IMR-90 (cell line): ENCODE measurements around the gene SFSWAP. TPM values are rescaled to one million over a fixed set of nuclear protein-coding genes. Genes with fewer than 3 reads are reported as not detected.

ENCODE experiments used
- ATAC-seq: fragments of 200-7000 bp; cut with Tn5 transposase; 2 replicates; pipeline ENCODE4 v1.9.1; 2020; ENCODE audit warnings: low read depth, mild to moderate bottlenecking, moderate library complexity
- BruUV-seq: library from RNA; stranded (reverse); fragments of 400-500 nt; replicated peaks from 2 replicates; lab custom pipeline; 2021; lab: Mats Ljungman, UMichigan
- CTCF ChIA-PET: fragments of 300-600 bp; formaldehyde crosslinking; extraction: SDS; loops from one replicate; lab custom pipeline; 2021; ENCODE audit warnings: antibody characterized with exemption; lab: Yijun Ruan, JAX
- POLR2A ChIA-PET: fragments of 300-600 bp; sonication (Branson Sonifier 250); formaldehyde crosslinking; loops from one replicate; lab custom pipeline; 2022; ENCODE audit warnings: antibody characterized with exemption; ENCODE audit not compliant: unreplicated experiment; lab: Charles Lee
- DNase-seq: peaks from one replicate; pipeline ENCODE4 v3.0.0; 2013
- H2AFZ ChIP-seq: replicated peaks from 2 replicates; pipeline ENCODE3; 2013; ENCODE audit warnings: low read length, mild to moderate bottlenecking; ENCODE audit not compliant: poor library complexity
- H2AK5ac ChIP-seq: 2 replicates; pipeline ENCODE4 v1.6.1; 2013; ENCODE audit warnings: low read depth, low read length, inconsistent platforms
- H2AK9ac ChIP-seq: replicated peaks from 2 replicates; pipeline ENCODE3; 2013; ENCODE audit warnings: mild to moderate bottlenecking, low read depth, low read length, moderate library complexity; ENCODE audit not compliant: poor library complexity
- H2BK120ac ChIP-seq: 2 replicates; pipeline ENCODE4 v1.6.1; 2013; ENCODE audit warnings: low read depth, low read length, inconsistent platforms
- H2BK15ac ChIP-seq: 3 replicates; pipeline ENCODE4 v1.6.1; 2013; ENCODE audit warnings: low read depth, low read length, inconsistent platforms
- H2BK20ac ChIP-seq: 2 replicates; pipeline ENCODE4 v1.6.1; 2013; ENCODE audit warnings: low read depth, mild to moderate bottlenecking, inconsistent platforms, low read length, moderate library complexity
- H2BK5ac ChIP-seq: 2 replicates; pipeline ENCODE4 v1.6.1; 2013; ENCODE audit warnings: mild to moderate bottlenecking, low read depth, low read length, inconsistent platforms; ENCODE audit not compliant: poor library complexity, severe bottlenecking
- H3K14ac ChIP-seq: replicated peaks from 2 replicates; pipeline ENCODE4 v1.6.1; 2013; ENCODE audit warnings: low read depth, low read length, inconsistent platforms
- H3K18ac ChIP-seq: 2 replicates; pipeline ENCODE4 v1.6.1; 2013; ENCODE audit warnings: low read depth, low read length, control low read depth
- H3K23ac ChIP-seq: 2 replicates; pipeline ENCODE4 v1.6.1; 2013; ENCODE audit warnings: low read depth, low read length, inconsistent platforms
- H3K27ac ChIP-seq: 2 replicates; pipeline ENCODE4 v1.5.1; 2013; ENCODE audit warnings: mild to moderate bottlenecking, control low read depth, low read length; ENCODE audit not compliant: insufficient read depth
- H3K27me3 ChIP-seq: 2 replicates; pipeline ENCODE4 v1.6.1; 2013; ENCODE audit warnings: low read length; ENCODE audit not compliant: control insufficient read depth, insufficient read depth
- H3K36me3 ChIP-seq: 2 replicates; pipeline ENCODE4 v1.6.1; 2013; ENCODE audit warnings: low read length, mixed read lengths; ENCODE audit not compliant: control insufficient read depth, insufficient read depth
- H3K4ac ChIP-seq: 2 replicates; pipeline ENCODE4 v1.6.1; 2013; ENCODE audit warnings: low read depth, low read length, inconsistent platforms
- H3K4me1 ChIP-seq: 2 replicates; pipeline ENCODE4 v1.6.1; 2013; ENCODE audit warnings: low read length, mixed read lengths; ENCODE audit not compliant: control insufficient read depth, insufficient read depth
- H3K4me2 ChIP-seq: 2 replicates; pipeline ENCODE4 v1.6.1; 2013; ENCODE audit warnings: low read depth, mild to moderate bottlenecking, control low read depth, low read length, moderate library complexity
- H3K4me3 ChIP-seq: 2 replicates; pipeline ENCODE4 v1.5.1; 2013; ENCODE audit warnings: low read depth, mild to moderate bottlenecking, control low read depth, low read length, moderate library complexity; ENCODE audit not compliant: insufficient read depth
- H3K56ac ChIP-seq: 2 replicates; pipeline ENCODE4 v1.6.1; 2013; ENCODE audit warnings: low read length, inconsistent platforms; ENCODE audit not compliant: insufficient read depth; ENCODE audit errors: extremely low read depth
- H3K79me1 ChIP-seq, 2 experiments: 2 replicates each; pipeline ENCODE4 v1.6.1; 2013; ENCODE audit warnings: low read length in 2 of 2, inconsistent platforms in 1 of 2, low read depth in 1 of 2
- H3K9ac ChIP-seq: 2 replicates; pipeline ENCODE4 v1.6.1; 2013; ENCODE audit warnings: low read depth, low read length, control low read depth
- H3K9me1 ChIP-seq: 2 replicates; pipeline ENCODE4 v1.6.1; 2013; ENCODE audit warnings: low read length, inconsistent platforms; ENCODE audit not compliant: insufficient read depth
- H3K9me3 ChIP-seq: 2 replicates; pipeline ENCODE4 v1.6.1; 2013; ENCODE audit warnings: low read length; ENCODE audit not compliant: control insufficient read depth, insufficient read depth
- H4K20me1 ChIP-seq: 2 replicates; pipeline ENCODE4 v1.6.1; 2013; ENCODE audit warnings: low read length, inconsistent platforms; ENCODE audit not compliant: insufficient read depth
- H4K5ac ChIP-seq: 2 replicates; pipeline ENCODE4 v1.6.1; 2013; ENCODE audit warnings: mild to moderate bottlenecking, low read depth, low read length, control low read depth
- H4K8ac ChIP-seq, 2 experiments: 2 replicates each; pipeline ENCODE4 v1.6.1; 2013; ENCODE audit warnings: low read depth in 2 of 2, low read length in 2 of 2, control low read depth in 1 of 2, inconsistent platforms in 1 of 2
- H4K91ac ChIP-seq: 2 replicates; pipeline ENCODE4 v1.6.1; 2013; ENCODE audit warnings: low read depth, low read length, inconsistent platforms; ENCODE audit not compliant: insufficient read depth
- CEBPB ChIP-seq: IDR thresholded peaks from 2 replicates; pipeline ENCODE4 v1.6.1; 2012; ENCODE audit warnings: low read depth, low read length, improper control_type of control experiment
- CHD1 ChIP-seq: IDR thresholded peaks from 2 replicates; pipeline ENCODE4 v1.6.1; 2012; ENCODE audit warnings: low read depth, low read length, improper control_type of control experiment
- ELK1 ChIP-seq: fragments of 150-350 bp; IDR thresholded peaks from 2 replicates; pipeline ENCODE4 v1.6.1; 2016; ENCODE audit warnings: low read depth, mild to moderate bottlenecking, low read length, moderate library complexity, borderline replicate concordance
- FOS ChIP-seq: fragments of 150-350 bp; IDR thresholded peaks from 2 replicates; pipeline ENCODE4 v1.6.1; 2016; ENCODE audit warnings: low read depth, low read length
- MAFK ChIP-seq: IDR thresholded peaks from 2 replicates; pipeline ENCODE4 v1.6.1; 2012; ENCODE audit warnings: low read depth, low read length, improper control_type of control experiment
- MAZ ChIP-seq: IDR thresholded peaks from 2 replicates; pipeline ENCODE4 v1.6.1; 2012; ENCODE audit warnings: low read depth, mild to moderate bottlenecking, low read length, improper control_type of control experiment, moderate library complexity, borderline replicate concordance
- MXI1 ChIP-seq: IDR thresholded peaks from 2 replicates; pipeline ENCODE4 v1.6.1; 2012; ENCODE audit warnings: low read depth, mild to moderate bottlenecking, low read length, moderate library complexity, borderline replicate concordance
- NFE2L2 ChIP-seq: fragments of 150-350 bp; IDR thresholded peaks from 2 replicates; pipeline ENCODE4 v1.6.1; 2016; ENCODE audit warnings: low read depth, mild to moderate bottlenecking, low read length
- POLR2A ChIP-seq: IDR thresholded peaks from 2 replicates; pipeline ENCODE4 v1.6.1; 2012; ENCODE audit warnings: mild to moderate bottlenecking, low read depth, low read length
- RAD21 ChIP-seq: IDR thresholded peaks from 2 replicates; pipeline ENCODE4 v1.6.1; 2012; ENCODE audit warnings: low read length, improper control_type of control experiment
- RCOR1 ChIP-seq: IDR thresholded peaks from 2 replicates; pipeline ENCODE4 v1.6.1; 2012; ENCODE audit warnings: mild to moderate bottlenecking, low read length, improper control_type of control experiment; ENCODE audit not compliant: insufficient replicate concordance
- RFX5 ChIP-seq: IDR thresholded peaks from 2 replicates; pipeline ENCODE4 v1.8.0; 2012; ENCODE audit warnings: low read depth, mild to moderate bottlenecking, low read length, moderate library complexity
- SMC3 ChIP-seq: fragments of 150-350 bp; IDR thresholded peaks from 2 replicates; pipeline ENCODE4 v1.6.1; 2016; ENCODE audit warnings: low read depth, mild to moderate bottlenecking, antibody characterized with exemption, low read length, moderate library complexity
- WGBS, 2 experiments: methylation state at CpG; one replicate each; pipeline versions ENCODE4 v1.1.5 to v1.1.7; 2013; ENCODE audit warnings: missing lambda C conversion rate in 2 of 2; ENCODE audit not compliant: insufficient read length in 1 of 2; ENCODE audit errors: extremely low coverage in 2 of 2; 5-methylcytosine and 5-hydroxymethylcytosine counted together
- dilution Hi-C: fragments of 300-500 bp; cut with HindIII; formaldehyde crosslinking; loops from one replicate; pipeline ENCODE4 v1.14.3; 2018; ENCODE audit warnings: low sequenced_read_pairs; ENCODE audit not compliant: unreplicated experiment
- in situ Hi-C: fragments of 300-500 bp; cut with MboI; formaldehyde crosslinking; loops from 3 replicates; pipeline ENCODE4 v1.14.3; 2019; ENCODE audit warnings: low sequenced_read_pairs, inconsistent platforms, mixed read lengths
- intact Hi-C: fragments of 100-400 bp; cut with micrococcal nuclease; formaldehyde crosslinking; loops from 2 replicates; pipeline ENCODE4 v1.10.0; 2022
- polyA plus RNA-seq, 3 experiments: library from polyadenylated mRNA; depleted of rRNA; stranded (reverse); fragments of >200 nt; gene quantifications; 2 replicates each; pipeline ENCODE4 v1.2.3, GENCODE V29; 2012; ENCODE audit warnings: low replicate concordance in 1 of 3
- total RNA-seq: library from RNA; depleted of rRNA; stranded (reverse); fragments of >200 nt; gene quantifications from 2 replicates; pipeline ENCODE4 v1.2.3, GENCODE V29; 2012
- TF ChIP-seq, protein P1 (sequence below): conservative IDR thresholded peaks from 2 replicates; pipeline ENCODE4 v1.5.1; 2012; ENCODE audit warnings: mild to moderate bottlenecking, low read depth, low read length, improper control_type of control experiment
- TF ChIP-seq, protein P2 (sequence below): fragments of 150-350 bp; IDR thresholded peaks from 2 replicates; pipeline ENCODE4 v1.6.1; 2017; ENCODE audit warnings: mild to moderate bottlenecking, antibody characterized with exemption, low read length, low read depth

Gene SFSWAP
- total and polyA plus RNA-seq, 2 of the 4 experiments (the other 2 are of a cell fraction): 19.7 to 22.4 TPM

- Histone ChIP-seq H4K8ac (no peak overlapping the region), H2BK15ac (no peak overlapping the region), H3K23ac (no peak overlapping the region), H3K4me3 (no peak overlapping the region), H3K27ac (no peak overlapping the region), H4K20me1 (no peaks in the 10 kb centered on the region), H3K4me2 (no peak overlapping the region), H3K9ac (no peak overlapping the region), H2AK9ac (no peak overlapping the region), H2AFZ (no peak overlapping the region), H3K79me1 (peaks cover 3 to 8% of the 10 kb centered on the region in 2 experiments; a peak in 3 of 4 replicates), H2BK120ac (no peak overlapping the region), H3K36me3 (peaks cover 40% of the 10 kb centered on the region), H4K91ac (no peak overlapping the region), H3K18ac (no peak overlapping the region), H3K4me1 (no peaks in the 10 kb centered on the region), H4K5ac (no peak overlapping the region), H3K27me3 (no peaks in the 10 kb centered on the region), H3K56ac (no peak overlapping the region), H3K9me1 (no peaks in the 10 kb centered on the region), H2AK5ac (no peak overlapping the region), H2BK20ac (no peak overlapping the region), H3K9me3 (no peaks in the 10 kb centered on the region), H3K4ac (no peak overlapping the region), H2BK5ac (no peak overlapping the region), H3K14ac (no peak overlapping the region)
- 89% methylated on average over 7 of the region's 17 CpGs; no CpG with 5 or more reads in 1 of the 2 experiments for WGBS, 2 experiments
- ATAC-seq (peak; percentile 42), DNase-seq (peak; percentile 12)
- POLR2A ChIA-PET: no interaction called here
- in situ Hi-C loops (no loop called here), intact Hi-C loops (no loop called here), dilution Hi-C loops (no loop called here)
- CTCF ChIA-PET: no interaction called here
- no TSS peak for BruUV-seq
- TF ChIP-seq MAFK (no peak), MXI1 (no peak), MAZ (no peak), RFX5 (no peak), CEBPB (no peak), CHD1 (no peak), POLR2A (no peak), SMC3 (no peak), ELK1 (no peak), FOS (no peak), RCOR1 (no peak), RAD21 (no peak), NFE2L2 (no peak)
- TF ChIP-seq, protein P1, sequence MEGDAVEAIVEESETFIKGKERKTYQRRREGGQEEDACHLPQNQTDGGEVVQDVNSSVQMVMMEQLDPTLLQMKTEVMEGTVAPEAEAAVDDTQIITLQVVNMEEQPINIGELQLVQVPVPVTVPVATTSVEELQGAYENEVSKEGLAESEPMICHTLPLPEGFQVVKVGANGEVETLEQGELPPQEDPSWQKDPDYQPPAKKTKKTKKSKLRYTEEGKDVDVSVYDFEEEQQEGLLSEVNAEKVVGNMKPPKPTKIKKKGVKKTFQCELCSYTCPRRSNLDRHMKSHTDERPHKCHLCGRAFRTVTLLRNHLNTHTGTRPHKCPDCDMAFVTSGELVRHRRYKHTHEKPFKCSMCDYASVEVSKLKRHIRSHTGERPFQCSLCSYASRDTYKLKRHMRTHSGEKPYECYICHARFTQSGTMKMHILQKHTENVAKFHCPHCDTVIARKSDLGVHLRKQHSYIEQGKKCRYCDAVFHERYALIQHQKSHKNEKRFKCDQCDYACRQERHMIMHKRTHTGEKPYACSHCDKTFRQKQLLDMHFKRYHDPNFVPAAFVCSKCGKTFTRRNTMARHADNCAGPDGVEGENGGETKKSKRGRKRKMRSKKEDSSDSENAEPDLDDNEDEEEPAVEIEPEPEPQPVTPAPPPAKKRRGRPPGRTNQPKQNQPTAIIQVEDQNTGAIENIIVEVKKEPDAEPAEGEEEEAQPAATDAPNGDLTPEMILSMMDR: no peak
- TF ChIP-seq, protein P2, sequence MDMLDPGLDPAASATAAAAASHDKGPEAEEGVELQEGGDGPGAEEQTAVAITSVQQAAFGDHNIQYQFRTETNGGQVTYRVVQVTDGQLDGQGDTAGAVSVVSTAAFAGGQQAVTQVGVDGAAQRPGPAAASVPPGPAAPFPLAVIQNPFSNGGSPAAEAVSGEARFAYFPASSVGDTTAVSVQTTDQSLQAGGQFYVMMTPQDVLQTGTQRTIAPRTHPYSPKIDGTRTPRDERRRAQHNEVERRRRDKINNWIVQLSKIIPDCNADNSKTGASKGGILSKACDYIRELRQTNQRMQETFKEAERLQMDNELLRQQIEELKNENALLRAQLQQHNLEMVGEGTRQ: no peak
Observed at GRCh38 chr12:131775392-131776236, 64.7 kb downstream of the SFSWAP start.
